OCI-LY1 (cell line): ENCODE results near the gene CASTOR2.

Experiments
- H2AFZ ChIP-seq: fragments of 200-600 bp; sonication (generic), shearing (Covaris generic); 2 replicates; pipeline ENCODE4 v1.6.0; 2014; ENCODE audit warnings: antibody characterized with exemption, mild to moderate bottlenecking, low read length
- H3F3A ChIP-seq: fragments of 200-600 bp; sonication (generic), shearing (Covaris generic); 2 replicates; pipeline ENCODE4 v1.6.0; 2014; ENCODE audit warnings: mild to moderate bottlenecking, antibody characterized with exemption, low read length, moderate library complexity; ENCODE audit not compliant: insufficient read depth
- H3K27ac ChIP-seq: fragments of 200-600 bp; sonication (generic); 2 replicates; pipeline ENCODE4 v1.5.1; 2014; ENCODE audit warnings: low read length, mixed run types, mild to moderate bottlenecking, low read depth; ENCODE audit not compliant: poor library complexity, severe bottlenecking
- H3K27me3 ChIP-seq: fragments of 200-600 bp; sonication (generic); 2 replicates; pipeline ENCODE4 v1.6.0; 2014; ENCODE audit warnings: antibody characterized with exemption, mild to moderate bottlenecking, low read length, moderate library complexity; ENCODE audit not compliant: insufficient read depth
- H3K36me3 ChIP-seq: fragments of 200-600 bp; sonication (generic); 2 replicates; pipeline ENCODE4 v1.6.1; 2014; ENCODE audit warnings: mild to moderate bottlenecking, antibody characterized with exemption, low read length, moderate library complexity, mixed read lengths; ENCODE audit not compliant: insufficient read depth
- H3K4me1 ChIP-seq: fragments of 200-600 bp; sonication (generic); 2 replicates; pipeline ENCODE4 v1.5.1; 2014; ENCODE audit warnings: mild to moderate bottlenecking, low read length, moderate library complexity; ENCODE audit not compliant: insufficient read depth, severe bottlenecking
- H3K4me2 ChIP-seq: fragments of 200-600 bp; sonication (generic), shearing (Covaris generic); 2 replicates; pipeline ENCODE4 v1.6.1; 2014; ENCODE audit warnings: low read length
- H3K4me3 ChIP-seq: fragments of 200-600 bp; sonication (generic); 2 replicates; pipeline ENCODE4 v1.5.1; 2014; ENCODE audit warnings: low read length, low read depth, mild to moderate bottlenecking, mixed read lengths; ENCODE audit not compliant: poor library complexity, severe bottlenecking
- H3K79me2 ChIP-seq: fragments of 200-600 bp; shearing (Covaris generic); 2 replicates; pipeline ENCODE4 v1.6.1; 2016; ENCODE audit warnings: mixed run types, low read length, mixed read lengths; ENCODE audit not compliant: insufficient read depth
- H3K9ac ChIP-seq: fragments of 200-600 bp; sonication (generic), shearing (Covaris generic); 2 replicates; pipeline ENCODE4 v1.6.1; 2014; ENCODE audit warnings: mild to moderate bottlenecking, low read length, mixed read lengths
- H3K9me2 ChIP-seq: fragments of 200-600 bp; sonication (generic), shearing (Covaris generic); 2 replicates; pipeline ENCODE4 v1.6.1; 2014; ENCODE audit warnings: low read depth, mild to moderate bottlenecking, low read length, mixed read lengths
- H3K9me3 ChIP-seq: fragments of 200-600 bp; shearing (Covaris generic); 2 replicates; pipeline ENCODE4 v1.6.1; 2014; ENCODE audit warnings: low read length, mixed read lengths
- H4K20me1 ChIP-seq: fragments of 200-600 bp; sonication (generic), shearing (Covaris generic); 2 replicates; pipeline ENCODE4 v1.6.0; 2016; ENCODE audit warnings: mild to moderate bottlenecking, low read length; ENCODE audit not compliant: insufficient read depth
- EZH2 ChIP-seq: fragments of 200-600 bp; sonication (generic), shearing (Covaris generic); IDR thresholded peaks from 2 replicates; pipeline ENCODE4 v1.8.0; 2017; ENCODE audit warnings: borderline replicate concordance, mixed run types, mild to moderate bottlenecking, antibody characterized with exemption, low read length, moderate library complexity, mixed read lengths
- TF ChIP-seq, protein P1 (sequence below): fragments of 200-600 bp; sonication (generic), shearing (Covaris generic); IDR thresholded peaks from 2 replicates; pipeline ENCODE4 v1.5.1; 2017; ENCODE audit warnings: mild to moderate bottlenecking, antibody characterized with exemption, low read length, moderate library complexity, mixed read lengths

The CASTOR2 gene

DNA sequence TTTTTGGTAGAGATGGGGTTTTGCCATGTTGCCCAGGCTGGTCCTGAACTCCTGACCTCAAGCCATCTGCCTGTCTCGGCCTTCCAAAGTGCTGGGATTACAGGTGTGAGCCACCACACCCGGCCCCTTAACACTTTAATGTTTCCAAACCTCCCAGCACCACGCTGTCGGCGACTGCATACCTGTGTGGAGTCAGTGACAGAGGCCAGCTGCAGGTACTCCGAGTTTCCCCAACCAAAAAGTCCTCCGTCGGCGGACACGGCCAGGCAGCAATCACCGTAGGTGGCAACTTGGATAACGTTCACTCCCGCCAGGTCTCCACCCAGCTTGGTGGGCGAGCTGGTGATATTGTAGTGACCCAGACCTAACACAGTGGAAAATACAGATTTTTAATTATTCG, 93.9 kb downstream of the CASTOR2 start:
- no peaks in the 10 kb centered on the region for H3K27me3 ChIP-seq
- H3K27ac ChIP-seq: no peak overlapping the region
- no peaks in the 10 kb centered on the region for H3K79me2 ChIP-seq
- H3K9ac ChIP-seq: no peak overlapping the region
- H3K4me1 ChIP-seq: no peaks in the 10 kb centered on the region
- peaks cover 94% of the 10 kb centered on the region for H3K36me3 ChIP-seq
- TF ChIP-seq EZH2: no peak
- TF ChIP-seq, protein P1, sequence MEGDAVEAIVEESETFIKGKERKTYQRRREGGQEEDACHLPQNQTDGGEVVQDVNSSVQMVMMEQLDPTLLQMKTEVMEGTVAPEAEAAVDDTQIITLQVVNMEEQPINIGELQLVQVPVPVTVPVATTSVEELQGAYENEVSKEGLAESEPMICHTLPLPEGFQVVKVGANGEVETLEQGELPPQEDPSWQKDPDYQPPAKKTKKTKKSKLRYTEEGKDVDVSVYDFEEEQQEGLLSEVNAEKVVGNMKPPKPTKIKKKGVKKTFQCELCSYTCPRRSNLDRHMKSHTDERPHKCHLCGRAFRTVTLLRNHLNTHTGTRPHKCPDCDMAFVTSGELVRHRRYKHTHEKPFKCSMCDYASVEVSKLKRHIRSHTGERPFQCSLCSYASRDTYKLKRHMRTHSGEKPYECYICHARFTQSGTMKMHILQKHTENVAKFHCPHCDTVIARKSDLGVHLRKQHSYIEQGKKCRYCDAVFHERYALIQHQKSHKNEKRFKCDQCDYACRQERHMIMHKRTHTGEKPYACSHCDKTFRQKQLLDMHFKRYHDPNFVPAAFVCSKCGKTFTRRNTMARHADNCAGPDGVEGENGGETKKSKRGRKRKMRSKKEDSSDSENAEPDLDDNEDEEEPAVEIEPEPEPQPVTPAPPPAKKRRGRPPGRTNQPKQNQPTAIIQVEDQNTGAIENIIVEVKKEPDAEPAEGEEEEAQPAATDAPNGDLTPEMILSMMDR: no peak
- no peak overlapping the region for H3K4me3 ChIP-seq
- H3F3A ChIP-seq: no peaks in the 10 kb centered on the region
- H2AFZ ChIP-seq: no peak overlapping the region
- H3K4me2 ChIP-seq: no peak overlapping the region
- no peaks in the 10 kb centered on the region for H3K9me3 ChIP-seq
- no peaks in the 10 kb centered on the region for H3K9me2 ChIP-seq
- no peaks in the 10 kb centered on the region for H4K20me1 ChIP-seq

DNA sequence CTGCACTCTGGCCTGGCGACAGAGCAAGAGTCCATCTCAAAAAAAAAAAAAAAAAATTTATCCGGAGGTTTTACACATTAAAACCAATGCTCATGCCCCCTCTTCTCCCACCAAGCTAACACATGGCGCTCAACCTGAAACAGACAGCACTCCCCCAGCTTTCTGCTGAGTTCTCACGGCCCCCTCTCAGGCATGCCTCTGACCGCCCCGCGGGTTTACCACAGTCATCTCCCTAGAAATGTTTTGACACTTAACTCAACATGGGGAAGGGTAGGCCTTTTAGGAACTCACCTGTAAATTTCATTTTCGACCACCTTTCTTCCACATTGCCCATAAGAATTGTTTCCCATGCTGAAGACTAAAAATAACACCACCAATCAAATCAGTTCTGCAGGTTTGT, 99.8 kb downstream of the CASTOR2 start:
- H3K9me3 ChIP-seq: no peaks in the 10 kb centered on the region
- H3K4me1 ChIP-seq: no peaks in the 10 kb centered on the region
- no peaks in the 10 kb centered on the region for H3K9me2 ChIP-seq
- H4K20me1 ChIP-seq: no peaks in the 10 kb centered on the region
- no peaks in the 10 kb centered on the region for H3F3A ChIP-seq
- no peak for TF ChIP-seq EZH2
- TF ChIP-seq, protein P1: no peak
- H3K36me3 ChIP-seq: peaks cover 83% of the 10 kb centered on the region
- no peaks in the 10 kb centered on the region for H3K27me3 ChIP-seq
- no peaks in the 10 kb centered on the region for H3K79me2 ChIP-seq
- H3K4me2 ChIP-seq: no peak overlapping the region
- no peak overlapping the region for H3K9ac ChIP-seq
- H3K27ac ChIP-seq: no peak overlapping the region
- H2AFZ ChIP-seq: no peak overlapping the region
- no peak overlapping the region for H3K4me3 ChIP-seq

DNA sequence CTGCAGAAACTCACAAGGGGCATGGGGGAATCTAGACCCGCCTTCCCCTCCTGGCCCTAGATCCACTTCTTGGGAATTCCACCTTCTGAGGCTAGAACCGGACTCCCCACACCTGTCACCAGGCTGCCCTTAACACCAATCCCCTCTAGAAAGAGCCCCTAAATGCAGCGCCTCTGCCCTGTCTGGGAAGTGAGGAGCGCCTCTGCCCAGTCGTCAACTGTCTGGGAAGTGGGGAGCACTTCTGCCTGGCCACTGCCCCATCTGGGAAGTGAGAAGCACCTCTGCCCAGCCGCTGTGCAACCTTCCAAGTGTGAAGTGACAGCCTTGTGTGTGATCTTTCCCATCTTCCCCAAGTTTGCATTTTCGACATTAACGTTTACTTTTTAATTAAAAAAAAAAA, 100.3 kb downstream of the CASTOR2 start:
- no peaks in the 10 kb centered on the region for H3F3A ChIP-seq
- H3K36me3 ChIP-seq: peaks cover 83% of the 10 kb centered on the region
- H3K9ac ChIP-seq: no peak overlapping the region

More for the DNA sequence above, 100.3 kb downstream of the CASTOR2 start:
- TF ChIP-seq, protein P1: no peak
- TF ChIP-seq EZH2: no peak
- Histone ChIP-seq H3K4me3 (no peak overlapping the region), H4K20me1 (no peaks in the 10 kb centered on the region), H3K4me1 (no peaks in the 10 kb centered on the region), H2AFZ (no peak overlapping the region), H3K27me3 (no peaks in the 10 kb centered on the region), H3K9me3 (no peaks in the 10 kb centered on the region), H3K4me2 (no peak overlapping the region), H3K27ac (no peak overlapping the region), H3K9me2 (no peaks in the 10 kb centered on the region), H3K79me2 (no peaks in the 10 kb centered on the region)
